A673 (cell line): Measurements from ENCODE around the gene PAPPA.

Source experiments
- EZH2 ChIP-seq: fragments of 200-600 bp; sonication (generic); IDR thresholded peaks from 2 replicates; pipeline ENCODE4 v1.6.1; 2017; ENCODE audit warnings: borderline replicate concordance, low read depth, mild to moderate bottlenecking, mixed read lengths, antibody characterized with exemption, low read length; ENCODE audit not compliant: poor library complexity, severe bottlenecking
- TF ChIP-seq, protein P1 (sequence below): fragments of 300-800, 200-600 bp; sonication (generic); conservative IDR thresholded peaks from 2 replicates; pipeline ENCODE4 v1.5.1; 2017; ENCODE audit warnings: low read depth, mild to moderate bottlenecking, antibody characterized with exemption, low read length, moderate library complexity, mixed read lengths

DNA sequence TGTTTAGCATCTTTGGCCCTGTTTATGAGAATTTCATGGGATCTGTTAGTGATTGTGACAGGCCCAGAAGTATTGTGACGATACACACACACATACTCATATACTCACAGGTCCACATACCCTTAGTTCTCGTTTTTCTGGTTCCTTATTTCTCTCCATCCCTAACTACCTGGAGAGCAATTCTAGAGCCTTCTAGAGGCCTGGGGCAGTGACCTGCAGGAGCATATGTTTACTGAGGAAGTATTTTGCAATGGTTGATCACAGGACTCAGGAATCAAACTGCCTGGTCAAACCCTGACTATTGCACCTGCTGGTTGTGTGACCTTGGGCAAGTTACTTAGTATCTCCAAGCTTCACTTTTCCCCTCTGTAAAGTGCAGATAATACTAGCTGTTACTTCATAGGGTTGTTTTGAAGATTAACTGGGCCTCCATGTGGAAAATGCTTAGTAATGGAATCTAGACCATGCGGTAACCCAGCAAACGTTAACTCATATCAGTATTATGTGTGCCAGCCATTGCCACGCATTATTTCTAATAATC lies 8.7 kb downstream of the PAPPA start:
- TF ChIP-seq, protein P1, sequence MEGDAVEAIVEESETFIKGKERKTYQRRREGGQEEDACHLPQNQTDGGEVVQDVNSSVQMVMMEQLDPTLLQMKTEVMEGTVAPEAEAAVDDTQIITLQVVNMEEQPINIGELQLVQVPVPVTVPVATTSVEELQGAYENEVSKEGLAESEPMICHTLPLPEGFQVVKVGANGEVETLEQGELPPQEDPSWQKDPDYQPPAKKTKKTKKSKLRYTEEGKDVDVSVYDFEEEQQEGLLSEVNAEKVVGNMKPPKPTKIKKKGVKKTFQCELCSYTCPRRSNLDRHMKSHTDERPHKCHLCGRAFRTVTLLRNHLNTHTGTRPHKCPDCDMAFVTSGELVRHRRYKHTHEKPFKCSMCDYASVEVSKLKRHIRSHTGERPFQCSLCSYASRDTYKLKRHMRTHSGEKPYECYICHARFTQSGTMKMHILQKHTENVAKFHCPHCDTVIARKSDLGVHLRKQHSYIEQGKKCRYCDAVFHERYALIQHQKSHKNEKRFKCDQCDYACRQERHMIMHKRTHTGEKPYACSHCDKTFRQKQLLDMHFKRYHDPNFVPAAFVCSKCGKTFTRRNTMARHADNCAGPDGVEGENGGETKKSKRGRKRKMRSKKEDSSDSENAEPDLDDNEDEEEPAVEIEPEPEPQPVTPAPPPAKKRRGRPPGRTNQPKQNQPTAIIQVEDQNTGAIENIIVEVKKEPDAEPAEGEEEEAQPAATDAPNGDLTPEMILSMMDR = no peak
- TF ChIP-seq EZH2 = no peak
